Caco-2 (cell line): ENCODE results near the gene TGFA. TPM values are rescaled to one million over a fixed set of nuclear protein-coding genes. Genes with fewer than 3 reads are reported as not detected.

Source experiments
- BruUV-seq: library from RNA; stranded (reverse); fragments of 400-500 nt; replicated peaks from 2 replicates; lab custom pipeline; 2021; lab: Mats Ljungman, UMichigan
- CTCF ChIA-PET: fragments of 300-600 bp; sonication (Branson Sonifier 250); formaldehyde crosslinking; loops from one replicate; lab custom pipeline; 2022; ENCODE audit warnings: antibody characterized with exemption; lab: Charles Lee
- POLR2A ChIA-PET: fragments of 300-600 bp; sonication (Branson Sonifier 250); formaldehyde crosslinking; loops from one replicate; lab custom pipeline; 2022; ENCODE audit warnings: antibody characterized with exemption; lab: Charles Lee
- DNase-seq, 2 experiments: peaks; one replicate each; pipeline versions ENCODE4 v3.0.0 to v3.0.0-alpha.2; 2020 to 2022
- H3K27me3 ChIP-seq: replicated peaks from 2 replicates; pipeline ENCODE4 v1.6.0; 2011; ENCODE audit warnings: low read length; ENCODE audit not compliant: control insufficient read depth, insufficient read depth
- H3K36me3 ChIP-seq: 2 replicates; pipeline ENCODE4 v1.5.1; 2011; ENCODE audit warnings: low read length; ENCODE audit not compliant: control insufficient read depth, insufficient read depth
- H3K4me1 ChIP-seq: fragments of 250-450 bp; sonication (Bioruptor Pico); 2 replicates; pipeline ENCODE4 v1.5.1; 2020; ENCODE audit warnings: mild to moderate bottlenecking
- H3K4me3 ChIP-seq: 2 replicates; pipeline ENCODE4 v1.5.1; 2011; ENCODE audit warnings: low read depth, mild to moderate bottlenecking, control low read depth, low read length
- H3K9me3 ChIP-seq: fragments of 250-450 bp; sonication (Bioruptor Pico); 2 replicates; pipeline ENCODE4 v1.5.1; 2020; ENCODE audit warnings: mild to moderate bottlenecking, moderate library complexity
- H3K27ac Mint-ChIP-seq: one replicate; pipeline ENCODE4 v1.8.0; 2022; ENCODE audit warnings: mixed read lengths; ENCODE audit not compliant: unreplicated experiment
- H3K27me3 Mint-ChIP-seq: one replicate; pipeline ENCODE4 v1.8.0; 2022; ENCODE audit warnings: mixed read lengths; ENCODE audit not compliant: insufficient read depth, unreplicated experiment
- H3K36me3 Mint-ChIP-seq: one replicate; pipeline ENCODE4 v1.8.0; 2022; ENCODE audit warnings: mild to moderate bottlenecking, mixed read lengths; ENCODE audit not compliant: insufficient read depth, unreplicated experiment
- H3K4me1 Mint-ChIP-seq: one replicate; pipeline ENCODE4 v1.8.0; 2022; ENCODE audit warnings: low read depth, mixed read lengths; ENCODE audit not compliant: unreplicated experiment
- H3K4me3 Mint-ChIP-seq: one replicate; pipeline ENCODE4 v1.8.0; 2022; ENCODE audit warnings: mild to moderate bottlenecking, moderate library complexity, mixed read lengths; ENCODE audit not compliant: unreplicated experiment
- H3K9me3 Mint-ChIP-seq: one replicate; pipeline ENCODE4 v1.8.0; 2022; ENCODE audit warnings: mixed read lengths; ENCODE audit not compliant: unreplicated experiment
- intact Hi-C: fragments of 100-400 bp; cut with micrococcal nuclease; formaldehyde crosslinking; loops from one replicate; pipeline ENCODE4 v1.10.0; 2022; ENCODE audit not compliant: unreplicated experiment
- total RNA-seq: library from RNA; stranded (reverse); gene quantifications from 2 replicates; pipeline ENCODE4 v1.2.3, GENCODE V29; 2022
- TF ChIP-seq, protein P1 (sequence below), 2 experiments: fragments of 200-600 bp in 1 of 2; IDR thresholded peaks; 1 replicate in 1 of 2; 2 replicates in 1 of 2; pipeline versions ENCODE4 v1.5.1 to v1.8.0; 2011 to 2022; ENCODE audit warnings: antibody characterized with exemption in 1 of 2, control low read depth in 1 of 2, inconsistent platforms in 1 of 2, low read depth in 1 of 2, low read length in 1 of 2, mild to moderate bottlenecking in 1 of 2, moderate library complexity in 1 of 2; ENCODE audit not compliant: insufficient read depth in 1 of 2, severe bottlenecking in 1 of 2, unreplicated experiment in 1 of 2

The TGFA gene
- total RNA-seq, 1 experiment from 2014 or later: 0.70 TPM

DNA sequence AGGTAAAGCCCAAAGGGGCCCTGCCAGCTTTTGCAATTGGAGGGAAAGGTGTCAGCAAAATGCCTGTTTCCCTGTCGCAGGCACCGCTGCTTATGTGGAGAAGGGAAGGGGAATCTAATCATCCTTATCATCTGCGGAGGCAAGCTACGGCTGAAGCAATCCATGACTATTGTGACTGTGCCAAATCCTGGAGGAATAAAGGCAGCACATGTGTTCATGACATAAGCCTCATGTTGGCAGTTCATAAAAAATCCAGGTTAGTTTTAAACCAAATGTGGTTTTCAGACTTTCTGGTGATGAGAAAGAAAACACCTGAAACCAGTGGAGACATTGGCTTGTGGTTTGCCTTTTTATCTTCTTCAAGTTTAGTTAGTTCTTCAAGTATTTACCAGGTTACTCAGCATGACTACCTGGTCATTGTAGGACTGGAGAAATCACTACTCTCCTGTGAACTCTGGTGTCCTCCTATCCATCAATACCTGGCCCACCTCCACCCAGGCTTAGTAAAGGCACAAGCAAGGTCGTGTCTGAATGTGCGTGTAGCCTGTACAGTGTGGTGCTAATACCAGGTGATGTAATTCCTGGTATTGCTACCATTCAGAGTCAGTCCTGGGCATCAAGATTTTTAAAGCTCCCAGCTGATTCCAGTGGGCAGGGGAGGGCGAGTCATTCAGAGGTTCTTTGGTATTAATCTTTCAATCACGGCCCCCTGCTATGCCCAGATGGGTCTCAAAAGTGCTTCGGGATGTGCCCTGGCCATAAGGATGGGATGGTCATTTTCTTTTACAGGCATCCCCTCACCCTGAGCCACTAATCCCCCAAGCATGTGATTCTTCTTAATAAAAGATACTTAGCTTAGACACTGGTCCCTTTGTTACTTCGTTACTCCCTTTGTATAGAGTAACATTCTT is 96.8 kb downstream of the TGFA start:
- ChIA-PET POLR2A (no interaction called here), CTCF (interaction anchor here (0.6 kb wide), 1 partner anchor 743 kb away, joined by 4 read pairs; no protein-coding TSS in a partner anchor)
- H3K36me3 Mint-ChIP-seq: peaks cover 4% of the 10 kb centered on the region
- intact Hi-C loops: no loop called here
- Histone ChIP-seq H3K27me3 (no peaks in the 10 kb centered on the region), H3K4me1 (no peaks in the 10 kb centered on the region), H3K36me3 (no peaks in the 10 kb centered on the region), H3K9me3 (no peaks in the 10 kb centered on the region), H3K4me3 (no peak overlapping the region)
- no peak for DNase-seq
- H3K9me3 Mint-ChIP-seq: no peaks in the 10 kb centered on the region
- peaks cover 13% of the 10 kb centered on the region for H3K27me3 Mint-ChIP-seq
- no TSS peak for BruUV-seq
- H3K27ac Mint-ChIP-seq: no peak overlapping the region
- TF ChIP-seq, protein P1, sequence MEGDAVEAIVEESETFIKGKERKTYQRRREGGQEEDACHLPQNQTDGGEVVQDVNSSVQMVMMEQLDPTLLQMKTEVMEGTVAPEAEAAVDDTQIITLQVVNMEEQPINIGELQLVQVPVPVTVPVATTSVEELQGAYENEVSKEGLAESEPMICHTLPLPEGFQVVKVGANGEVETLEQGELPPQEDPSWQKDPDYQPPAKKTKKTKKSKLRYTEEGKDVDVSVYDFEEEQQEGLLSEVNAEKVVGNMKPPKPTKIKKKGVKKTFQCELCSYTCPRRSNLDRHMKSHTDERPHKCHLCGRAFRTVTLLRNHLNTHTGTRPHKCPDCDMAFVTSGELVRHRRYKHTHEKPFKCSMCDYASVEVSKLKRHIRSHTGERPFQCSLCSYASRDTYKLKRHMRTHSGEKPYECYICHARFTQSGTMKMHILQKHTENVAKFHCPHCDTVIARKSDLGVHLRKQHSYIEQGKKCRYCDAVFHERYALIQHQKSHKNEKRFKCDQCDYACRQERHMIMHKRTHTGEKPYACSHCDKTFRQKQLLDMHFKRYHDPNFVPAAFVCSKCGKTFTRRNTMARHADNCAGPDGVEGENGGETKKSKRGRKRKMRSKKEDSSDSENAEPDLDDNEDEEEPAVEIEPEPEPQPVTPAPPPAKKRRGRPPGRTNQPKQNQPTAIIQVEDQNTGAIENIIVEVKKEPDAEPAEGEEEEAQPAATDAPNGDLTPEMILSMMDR (IDR thresholded peaks at IDR 0.05; ENCODE audit: insufficient read depth in 1 of 2, low read depth in 1 of 2, low read length in 1 of 2, severe bottlenecking in 1 of 2, unreplicated experiment in 1 of 2): no peak
- H3K4me3 Mint-ChIP-seq: no peak overlapping the region
- H3K4me1 Mint-ChIP-seq: no peaks in the 10 kb centered on the region

DNA sequence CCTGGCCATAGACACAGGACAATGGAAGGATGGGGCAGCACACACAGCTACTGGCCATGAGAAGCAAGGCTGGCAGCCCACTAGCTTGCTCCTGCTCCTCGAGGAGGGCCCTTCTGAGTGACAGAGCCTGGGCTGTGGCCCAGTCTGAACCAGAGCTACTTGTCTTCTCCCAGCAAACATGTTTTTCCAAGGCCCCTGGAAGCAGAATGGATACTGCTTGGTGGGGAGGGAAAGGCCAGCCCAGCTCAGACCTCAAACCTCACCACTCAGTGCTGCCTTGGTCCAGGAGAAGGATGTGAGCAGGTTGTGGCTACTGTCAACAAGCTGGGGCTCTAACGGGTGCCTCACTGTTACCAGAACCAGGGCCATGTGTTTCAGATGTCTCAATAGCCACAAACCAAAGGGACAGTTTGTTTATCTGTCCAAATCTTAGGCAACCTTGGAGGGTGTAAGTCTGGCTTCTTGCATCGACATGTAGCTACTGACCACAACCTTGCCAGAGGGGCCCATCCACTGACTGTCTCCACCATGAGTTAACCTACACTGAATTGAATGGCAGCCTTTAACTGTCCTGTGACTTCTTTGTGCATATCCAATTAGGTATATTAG is 98.6 kb downstream of the TGFA start:
- H3K36me3 ChIP-seq: no peaks in the 10 kb centered on the region
- no peak overlapping the region for H3K4me3 Mint-ChIP-seq
- no peaks in the 10 kb centered on the region for H3K4me1 Mint-ChIP-seq
- H3K9me3 ChIP-seq: no peaks in the 10 kb centered on the region
- peaks cover 4% of the 10 kb centered on the region for H3K36me3 Mint-ChIP-seq
- CTCF ChIA-PET: interaction anchor here (0.6 kb wide), 1 partner anchor 46 kb away, joined by 4 read pairs; no protein-coding TSS in a partner anchor
- DNase-seq: no peak
- no peak overlapping the region for H3K27ac Mint-ChIP-seq
- no peak overlapping the region for H3K4me3 ChIP-seq
- POLR2A ChIA-PET: no interaction called here
- TF ChIP-seq, protein P1 (IDR thresholded peaks at IDR 0.05; ENCODE audit: insufficient read depth in 1 of 2, low read depth in 1 of 2, low read length in 1 of 2, severe bottlenecking in 1 of 2, unreplicated experiment in 1 of 2): no peak
- H3K4me1 ChIP-seq: no peaks in the 10 kb centered on the region
- BruUV-seq: no TSS peak
- H3K9me3 Mint-ChIP-seq: no peaks in the 10 kb centered on the region
- peaks cover 13% of the 10 kb centered on the region for H3K27me3 Mint-ChIP-seq
- H3K27me3 ChIP-seq: no peaks in the 10 kb centered on the region
- intact Hi-C loops: no loop called here

- Histone ChIP-seq H3K4me1 (no peaks in the 10 kb centered on the region), H3K27me3 (no peaks in the 10 kb centered on the region; the same call in 1 of the 2 replicates), H3K36me3 (no peaks in the 10 kb centered on the region), H3K9me3 (no peaks in the 10 kb centered on the region), H3K4me3 (no peak overlapping the region)
- TF ChIP-seq, protein P1 (IDR thresholded peaks at IDR 0.05; ENCODE audit: insufficient read depth in 1 of 2, low read depth in 1 of 2, low read length in 1 of 2, severe bottlenecking in 1 of 2, unreplicated experiment in 1 of 2): no peak
- Mint-ChIP-seq H3K27me3 (peaks cover 15% of the 10 kb centered on the region), H3K9me3 (no peaks in the 10 kb centered on the region), H3K4me1 (no peaks in the 10 kb centered on the region), H3K27ac (no peak overlapping the region), H3K36me3 (peaks cover 4% of the 10 kb centered on the region), H3K4me3 (no peak overlapping the region)
- DNase-seq: no peak
- ChIA-PET CTCF (no interaction called here), POLR2A (no interaction called here)
- no TSS peak for BruUV-seq
- intact Hi-C loops: no loop called here
Observed at GRCh38 chr2:70450641-70451250, 102.9 kb downstream of the TGFA start.
